ENCODE measurements around the gene DCHS2.

Gene DCHS2

GRCh38 chr4:154450966-154451365 is 40.6 kb downstream of the DCHS2 start:
- no peak for DNase-seq (ENCODE audit: low read depth, low spot score)

- DNase-seq (ENCODE audit: low read depth, low spot score), result no peak
Observed at GRCh38 chr4:154444958-154445357, 46.6 kb downstream of the DCHS2 start.

GRCh38 chr4:154441982-154442381 is 49.6 kb downstream of the DCHS2 start:
- DNase-seq (ENCODE audit: low read depth, low spot score), result no peak

GRCh38 chr4:154441124-154441523 is 50.5 kb downstream of the DCHS2 start:
- no peak for DNase-seq (ENCODE audit: low read depth, low spot score)

- no peak for DNase-seq (ENCODE audit: low read depth, low spot score)
Observed at GRCh38 chr4:154439224-154439623, 52.4 kb downstream of the DCHS2 start.

- no peak for DNase-seq (ENCODE audit: low read depth, low spot score)
Observed at GRCh38 chr4:154435895-154436294, 55.7 kb downstream of the DCHS2 start.

GRCh38 chr4:154433543-154433942 is 58.1 kb downstream of the DCHS2 start:
- no peak for DNase-seq (ENCODE audit: low read depth, low spot score)

GRCh38 chr4:154429176-154429575 is 62.4 kb downstream of the DCHS2 start:
- no peak for DNase-seq (ENCODE audit: low read depth, low spot score)

- no peak for DNase-seq (ENCODE audit: low read depth, low spot score)
Observed at GRCh38 chr4:154427149-154427548, 64.5 kb downstream of the DCHS2 start.

GRCh38 chr4:154425514-154425913 is 66.1 kb downstream of the DCHS2 start:
- no peak for DNase-seq (ENCODE audit: low read depth, low spot score)

- no peak for DNase-seq (ENCODE audit: low read depth, low spot score)
Observed at GRCh38 chr4:154424810-154425484, 66.7 kb downstream of the DCHS2 start.

GRCh38 chr4:154422152-154422551 is 69.4 kb downstream of the DCHS2 start:
- DNase-seq (ENCODE audit: low read depth, low spot score), result no peak

GRCh38 chr4:154421618-154422017 is 70.0 kb downstream of the DCHS2 start:
- no peak for DNase-seq (ENCODE audit: low read depth, low spot score)

- no peak for DNase-seq (ENCODE audit: low read depth, low spot score)
Observed at GRCh38 chr4:154417373-154417673, 74.3 kb downstream of the DCHS2 start.

- no peak for DNase-seq (ENCODE audit: low read depth, low spot score)
Observed at GRCh38 chr4:154416190-154416547, 75.4 kb downstream of the DCHS2 start.

- DNase-seq (ENCODE audit: low read depth, low spot score), result no peak
Observed at GRCh38 chr4:154415313-154415712, 76.3 kb downstream of the DCHS2 start.

- no peak for DNase-seq (ENCODE audit: low read depth, low spot score)
Observed at GRCh38 chr4:154414796-154415195, 76.8 kb downstream of the DCHS2 start.

- no peak for DNase-seq (ENCODE audit: low read depth, low spot score)
Observed at GRCh38 chr4:154414371-154414770, 77.2 kb downstream of the DCHS2 start.

- DNase-seq (ENCODE audit: low read depth, low spot score), result no peak
Observed at GRCh38 chr4:154407443-154407842, 84.2 kb downstream of the DCHS2 start.

- DNase-seq (ENCODE audit: low read depth, low spot score), result no peak
Observed at GRCh38 chr4:154406018-154406795, 85.4 kb downstream of the DCHS2 start.

GRCh38 chr4:154399259-154399974 is 92.2 kb downstream of the DCHS2 start:
- no peak for DNase-seq (ENCODE audit: low read depth, low spot score)

- no peak for DNase-seq (ENCODE audit: low read depth, low spot score)
Observed at GRCh38 chr4:154390324-154390723, 101.3 kb downstream of the DCHS2 start.

GRCh38 chr4:154389148-154389547 is 102.5 kb downstream of the DCHS2 start:
- DNase-seq (ENCODE audit: low read depth, low spot score), result no peak

Measured in activated CD4-positive, CD25-positive, alpha-beta regulatory T cell treated with anti-CD3 and anti-CD28 coated beads, Interleukin-2, amount 50 U/mL, for 16 hours (primary cell).